HG03175 (cell line): ENCODE data around the gene ENDOU.

Experiments
- ATAC-seq: cut with Tn5 transposase; IDR thresholded peaks from one replicate; pipeline ENCODE4 v1.9.1; 2021; ENCODE audit warnings: mild to moderate bottlenecking, moderate library complexity; ENCODE audit not compliant: unreplicated experiment

ENDOU gene

GRCh38 chr12:47722941-47723631 is 2.2 kb downstream of the ENDOU start:
- ATAC-seq = no peak

GRCh38 chr12:47722136-47722834 is 3.0 kb downstream of the ENDOU start:
- no peak for ATAC-seq

DNA sequence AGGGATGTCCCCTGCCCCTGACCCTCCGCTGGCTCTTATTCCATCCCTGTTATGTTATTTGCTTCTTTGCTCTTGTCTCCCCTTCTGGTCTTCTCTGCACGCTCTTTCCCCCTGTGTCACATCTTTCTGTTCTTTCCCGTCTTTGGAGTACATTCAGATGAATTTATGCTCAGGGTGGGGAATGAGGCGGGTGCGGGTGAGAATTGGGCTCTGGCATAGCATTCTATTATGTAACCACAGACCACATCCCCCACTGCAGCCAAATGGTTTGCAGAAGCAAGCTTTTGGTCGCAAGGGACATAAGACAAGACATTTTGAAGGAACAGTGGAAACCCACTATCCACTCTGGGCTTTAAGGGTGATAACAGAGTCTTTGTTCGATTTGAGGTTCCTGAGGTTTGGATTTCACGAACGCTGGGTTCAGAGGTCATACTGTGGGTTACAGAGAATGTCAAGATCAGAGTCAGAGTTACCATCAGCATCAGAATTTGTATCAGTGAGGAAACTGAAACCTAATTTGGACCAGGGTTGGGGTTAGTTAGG is 3.8 kb downstream of the ENDOU start:
- ATAC-seq = no peak

GRCh38 chr12:47718531-47718930 is 6.8 kb downstream of the ENDOU start:
- no peak for ATAC-seq

DNA sequence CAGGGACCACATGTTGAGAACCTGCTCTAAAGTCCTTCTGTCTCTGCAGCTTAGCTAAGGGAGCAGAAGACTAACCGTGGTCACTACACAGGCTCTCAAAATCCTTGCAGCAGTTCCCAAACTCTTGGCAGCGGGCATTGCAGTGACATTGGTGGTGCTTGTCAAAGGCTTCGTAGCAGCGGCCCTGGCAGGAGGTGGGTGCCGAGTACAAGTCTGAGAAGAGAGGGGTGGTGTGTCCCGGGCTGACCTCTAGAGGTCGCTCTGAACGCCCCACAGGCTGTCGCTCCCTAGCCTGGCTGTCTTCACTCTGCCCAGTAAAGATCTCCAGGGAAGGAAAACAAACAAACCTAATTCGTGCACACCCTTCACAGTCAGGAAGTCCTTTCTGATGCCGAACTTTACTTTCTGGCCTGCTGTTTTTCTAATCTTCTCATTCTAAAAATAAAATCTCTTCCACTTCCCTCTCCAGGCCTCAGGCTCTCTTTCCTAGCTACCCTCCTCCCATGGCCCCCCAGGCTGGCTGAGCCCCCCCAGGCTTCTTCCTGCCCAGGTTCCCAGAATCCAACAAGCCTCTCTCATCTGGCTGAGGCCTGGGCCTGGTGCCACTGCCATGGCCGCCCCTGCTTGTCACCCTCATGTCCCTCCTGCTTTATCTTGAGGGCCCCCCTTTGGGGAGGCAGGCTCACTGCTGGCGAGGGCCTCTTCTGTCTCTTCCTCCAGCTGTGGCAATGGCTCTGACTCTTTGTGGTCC is 7.7 kb downstream of the ENDOU start:
- no peak for ATAC-seq

GRCh38 chr12:47717046-47717442 is 8.2 kb downstream of the ENDOU start:
- ATAC-seq = no peak

- ATAC-seq = no peak
These were observed 9.3 kb downstream of the ENDOU start for GRCh38 chr12:47715877-47716548.

- peak; percentile 87 for ATAC-seq
These were observed 9.9 kb downstream of the ENDOU start for GRCh38 chr12:47715393-47715876.

- no peak for ATAC-seq
These were observed 10.4 kb downstream of the ENDOU start for GRCh38 chr12:47714826-47715386.

GRCh38 chr12:47712171-47712570 is 13.1 kb downstream of the ENDOU start:
- ATAC-seq = no peak

GRCh38 chr12:47711448-47711847 is 13.8 kb downstream of the ENDOU start:
- no peak for ATAC-seq

- ATAC-seq = no peak
These were observed 15.0 kb downstream of the ENDOU start for GRCh38 chr12:47710278-47710677.

DNA sequence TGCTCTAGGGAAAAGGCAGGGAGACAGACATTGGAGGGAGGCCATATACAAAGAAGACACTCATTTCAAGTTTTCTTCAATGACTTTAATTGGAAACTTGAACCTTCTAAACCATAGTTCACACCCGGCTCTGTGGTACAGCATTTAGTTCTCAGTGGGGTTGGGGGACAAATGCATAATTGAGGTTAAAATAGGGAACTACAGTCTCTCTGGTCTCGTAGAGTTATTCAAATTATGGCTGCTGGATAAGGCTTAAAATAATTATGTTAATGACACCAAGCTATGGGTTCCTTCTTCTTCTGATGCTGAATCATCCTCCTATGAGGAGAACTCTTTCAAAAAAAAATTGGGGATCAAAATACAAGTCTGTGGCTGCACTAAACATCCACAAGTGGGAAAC is 15.6 kb downstream of the ENDOU start:
- ATAC-seq = no peak

DNA sequence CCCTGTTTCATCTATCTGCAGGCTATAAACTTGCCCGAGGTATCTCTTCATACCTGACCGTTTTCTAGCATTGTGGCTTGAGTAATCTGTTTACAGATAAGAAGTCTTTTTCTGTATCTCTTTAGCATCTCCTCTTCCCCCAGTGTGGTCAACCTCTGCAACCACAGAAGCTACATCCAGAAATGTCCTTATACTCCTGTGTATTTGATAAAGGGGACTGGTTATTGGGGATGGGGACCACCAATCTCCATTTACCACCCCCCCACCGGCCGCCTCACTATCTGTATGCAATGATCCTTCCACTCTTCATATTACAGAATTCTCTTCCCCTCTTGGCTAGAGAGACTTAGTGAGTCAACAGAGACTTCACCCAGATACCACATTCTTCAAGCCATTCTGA is 16.1 kb downstream of the ENDOU start:
- no peak for ATAC-seq

- no peak for ATAC-seq
These were observed 17.3 kb downstream of the ENDOU start for GRCh38 chr12:47707905-47708543.

- no peak for ATAC-seq
These were observed 17.9 kb downstream of the ENDOU start for GRCh38 chr12:47707355-47707754.

DNA sequence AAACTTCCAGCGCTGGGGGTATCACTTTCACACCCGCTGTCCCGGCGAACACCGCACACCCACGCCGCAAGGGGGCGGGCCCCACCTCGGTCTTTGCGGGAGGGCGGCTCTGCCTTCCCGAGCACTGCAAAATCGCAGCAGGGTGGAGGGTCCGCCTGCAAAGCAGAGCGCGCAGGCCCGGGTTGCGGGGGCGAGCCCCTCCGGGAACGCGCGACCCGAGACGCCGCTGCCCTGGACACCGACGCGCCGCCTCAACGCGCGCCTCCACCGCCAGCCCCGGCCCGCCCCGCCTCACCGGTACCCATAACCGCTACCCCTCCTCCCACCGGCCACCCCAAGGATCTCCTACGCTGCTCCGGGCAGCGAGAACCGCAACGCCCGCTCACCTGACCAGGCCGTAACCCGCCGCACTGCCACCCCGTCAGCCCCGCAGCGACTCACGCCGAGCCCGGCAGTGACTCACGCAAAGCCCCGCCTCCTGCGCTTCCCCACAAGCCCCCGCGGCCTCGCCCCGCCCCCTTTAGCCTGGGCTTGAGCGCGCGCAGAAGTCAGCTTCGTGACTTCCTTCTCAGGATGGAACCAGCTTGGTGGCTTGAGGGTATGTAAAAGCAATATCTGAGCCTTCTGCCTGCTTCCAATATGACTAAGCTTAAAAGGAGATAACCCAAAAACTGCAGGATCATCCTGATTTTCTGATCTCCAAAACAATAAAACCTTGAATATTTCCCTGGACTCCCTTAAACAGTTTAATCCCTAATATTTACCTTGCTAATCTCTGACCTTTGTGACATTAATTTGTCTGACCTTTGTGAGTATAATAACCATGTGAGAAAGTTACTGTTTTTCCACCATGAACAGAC is 19.5 kb downstream of the ENDOU start, which contains the start of gene RPAP3:
Gene RPAP3 (minus strand): TSS at position 465 of the 860 bp plus-strand sequence. CDS start 3,190 bp downstream, outside the sequence.
- ATAC-seq = peak; percentile 81

- ATAC-seq = no peak
These were observed 20.1 kb downstream of the ENDOU start for GRCh38 chr12:47705229-47705565.

DNA sequence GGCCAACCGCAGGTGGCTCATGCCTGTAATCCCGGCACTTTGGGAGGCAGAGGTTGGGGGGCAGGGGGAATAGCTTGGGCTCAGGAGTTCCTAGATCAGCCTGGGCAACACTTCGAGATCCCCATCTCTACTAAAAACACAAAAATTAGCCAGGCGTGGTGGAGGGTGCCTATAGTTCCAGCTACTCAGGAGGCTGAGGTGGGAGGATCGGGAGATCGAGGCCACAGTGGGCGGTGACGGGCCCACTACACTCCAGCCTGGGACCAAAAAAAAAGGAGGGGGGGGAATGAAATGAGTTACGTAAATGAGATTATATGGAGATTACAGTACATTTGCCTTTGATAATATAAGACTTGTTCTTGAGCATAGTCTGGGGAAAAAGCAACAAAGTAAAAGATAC is 20.6 kb downstream of the ENDOU start:
- no peak for ATAC-seq
